Neural progenitor cell (in vitro differentiated cells): ENCODE results near the gene STRN3.

ENCODE experiments used
- CTCF ChIP-seq: fragments of 200-600 bp; sonication (generic); IDR thresholded peaks from 2 replicates; pipeline ENCODE4 v1.5.1; 2017; ENCODE audit warnings: antibody characterized with exemption, mild to moderate bottlenecking
- EZH2 ChIP-seq: fragments of 200-600 bp; sonication (generic); IDR thresholded peaks from 2 replicates; pipeline ENCODE4 v1.6.1; 2017; ENCODE audit warnings: antibody characterized with exemption, mild to moderate bottlenecking, moderate library complexity

- TF ChIP-seq CTCF, result no peak
- no peak for TF ChIP-seq EZH2
Measured at GRCh38 chr14:30883508-30884294, 142.5 kb downstream of the STRN3 start.
